ENCODE measurements around the gene KLHDC3.

The KLHDC3 gene

GRCh38 chr6:43054206-43054943, 40.3 kb downstream of the KLHDC3 start:
- no peak for DNase-seq
- H3K36me3 ChIP-seq (replicated peaks) = peaks cover 16% of the 10 kb centered on the region
- peak overlapping the region; percentile 94 for H3K27ac ChIP-seq
- H3K27me3 ChIP-seq (replicated peaks) = no peaks in the 10 kb centered on the region
- peak overlapping the region; percentile 85 for H3K4me3 ChIP-seq (ENCODE audit: low read depth, low read length)
- in situ Hi-C loops (cut with HindIII; ENCODE audit: low pct_ligation_motif_present, low sequenced_read_pairs) = no loop called here
- no peak for TF ChIP-seq CTCF (IDR thresholded peaks at IDR 0.05; ENCODE audit: low read depth, low read length, missing control alignments)

GRCh38 chr6:43055966-43056365, 41.9 kb downstream of the KLHDC3 start:
- in situ Hi-C loops (cut with HindIII; ENCODE audit: low pct_ligation_motif_present, low sequenced_read_pairs) = no loop called here
- H3K27ac ChIP-seq = no peak overlapping the region
- no peaks in the 10 kb centered on the region for H3K27me3 ChIP-seq (replicated peaks)
- peaks cover 6% of the 10 kb centered on the region for H3K36me3 ChIP-seq (replicated peaks)
- no peak overlapping the region for H3K4me3 ChIP-seq (ENCODE audit: low read depth, low read length)
- no peak for DNase-seq
- TF ChIP-seq CTCF (IDR thresholded peaks at IDR 0.05; ENCODE audit: low read depth, low read length, missing control alignments) = no peak

DNA sequence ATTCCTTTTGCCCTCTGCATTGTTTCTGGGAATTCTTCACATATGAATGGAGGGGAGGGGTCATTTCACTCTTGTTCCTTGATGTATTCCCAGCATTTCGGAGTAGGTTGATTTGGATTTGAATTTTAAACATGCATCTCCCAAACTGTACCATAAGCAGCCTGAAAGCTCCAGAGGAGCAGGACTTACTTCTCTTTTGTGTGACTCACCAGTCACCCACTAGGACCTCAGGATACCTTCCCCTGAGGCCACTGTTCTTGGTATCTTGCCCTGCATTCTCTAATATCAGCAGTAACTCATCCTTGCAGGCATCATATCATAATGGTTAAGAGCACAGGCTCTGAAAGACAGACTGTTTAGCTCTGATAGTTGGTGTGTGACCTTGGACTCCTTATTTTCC, 44.5 kb downstream of the KLHDC3 start:
- TF ChIP-seq CTCF (IDR thresholded peaks at IDR 0.05; ENCODE audit: low read depth, low read length, missing control alignments) = no peak
- Histone ChIP-seq H3K36me3 (replicated peaks) (peaks cover 6% of the 10 kb centered on the region), H3K27ac (no peak overlapping the region), H3K4me3 (ENCODE audit: low read depth, low read length) (peak overlapping the region; percentile 82), H3K27me3 (replicated peaks) (no peaks in the 10 kb centered on the region)
- no peak for DNase-seq
- in situ Hi-C loops (cut with HindIII; ENCODE audit: low pct_ligation_motif_present, low sequenced_read_pairs) = no loop called here

DNA sequence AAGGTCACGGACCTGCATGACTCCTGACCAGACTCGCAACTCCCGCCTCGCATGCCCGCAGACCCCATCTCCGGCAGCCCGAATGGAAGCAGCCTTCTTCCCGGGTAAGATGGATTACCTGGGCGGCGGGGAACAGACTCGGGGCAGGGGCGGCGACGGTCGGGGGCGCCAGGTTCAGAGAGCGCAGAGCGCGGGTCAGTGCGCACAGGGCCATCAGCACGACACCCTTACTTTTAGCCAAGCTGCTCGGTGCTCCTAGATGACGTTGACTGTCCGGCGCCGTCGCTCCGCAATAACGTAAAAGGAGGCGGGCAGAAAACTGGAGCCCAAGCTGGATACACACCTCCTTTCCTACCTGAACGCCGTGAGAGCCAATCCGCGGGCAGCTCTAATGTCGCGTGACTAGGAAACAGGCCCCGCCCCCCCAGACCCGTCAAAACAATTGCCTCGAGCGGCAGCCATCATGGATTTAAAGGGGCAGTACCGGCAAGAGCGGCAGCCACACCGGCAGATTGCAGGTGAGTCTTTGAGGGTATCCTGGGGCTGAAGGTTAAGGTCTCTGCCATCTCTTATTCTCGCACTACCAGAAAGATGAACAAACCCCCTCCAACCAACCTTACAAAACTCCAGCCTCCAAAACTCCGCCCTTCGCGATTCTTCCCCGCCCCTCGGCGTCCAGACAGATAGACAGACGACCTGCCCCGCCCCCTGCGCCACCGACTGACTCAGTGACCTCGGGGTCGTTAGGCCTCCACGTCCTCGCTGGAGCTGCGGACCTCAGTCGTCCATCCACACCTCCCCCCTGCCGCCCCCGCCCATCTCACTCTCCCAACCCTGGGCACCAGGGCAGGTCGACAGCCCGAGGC, 45.4 kb downstream of the KLHDC3 start, which contains the start of the genes KLC4 and MRPL2:
TSS of gene KLC4 (plus strand) at position 464 of the 866 bp plus-strand sequence. CDS start 1,705 bp downstream, outside the sequence.
TSS of gene MRPL2 (minus strand) at position 267 of the 866 bp plus-strand sequence. CDS start at position 214, 53 bp downstream.
- H3K4me3 ChIP-seq (ENCODE audit: low read depth, low read length) = peak within 1 kb of the TSS; percentile 82
- H3K27me3 ChIP-seq (replicated peaks) = no peaks in the 10 kb centered on the region
- DNase-seq = peak; percentile 99
- H3K27ac ChIP-seq = peak within 1 kb of the TSS; percentile 90
- in situ Hi-C loops (cut with HindIII; ENCODE audit: low pct_ligation_motif_present, low sequenced_read_pairs) = no loop called here
- no peak for TF ChIP-seq CTCF (IDR thresholded peaks at IDR 0.05; ENCODE audit: low read depth, low read length, missing control alignments)
- H3K36me3 ChIP-seq (replicated peaks) = peaks cover 6% of the 10 kb centered on the region

GRCh38 chr6:43060034-43060754, 46.1 kb downstream of the KLHDC3 start:
- Histone ChIP-seq H3K27me3 (replicated peaks) (no peaks in the 10 kb centered on the region), H3K4me3 (ENCODE audit: low read depth, low read length) (peak overlapping the region; percentile 82), H3K36me3 (replicated peaks) (peaks cover 6% of the 10 kb centered on the region), H3K27ac (peak overlapping the region; percentile 90)
- in situ Hi-C loops (cut with HindIII; ENCODE audit: low pct_ligation_motif_present, low sequenced_read_pairs) = no loop called here
- DNase-seq = no peak
- TF ChIP-seq CTCF (IDR thresholded peaks at IDR 0.05; ENCODE audit: low read depth, low read length, missing control alignments) = no peak
